ENCODE results near the gene MSANTD7. TPM values are rescaled to one million over a fixed set of nuclear protein-coding genes. Genes with fewer than 3 reads are reported as not detected.

Gene MSANTD7
- total and polyA plus RNA-seq, 8 donors = under 0.01 to 84.8 (median 8.0) TPM

- H3K4me3 ChIP-seq = no peak overlapping the region
- no peak overlapping the region for H3K27ac ChIP-seq
- H3K36me3 ChIP-seq = no peaks in the 10 kb centered on the region
- H3K9me3 ChIP-seq = no peaks in the 10 kb centered on the region
- 70 to 79% (median 73%) methylated on average over 6 of the region's 6 CpGs for WGBS, 5 donors
- H3K4me1 ChIP-seq = peaks cover 0 to 19% (median 1%) of the 10 kb centered on the region in 4 donors
- no peaks in the 10 kb centered on the region for H3K27me3 ChIP-seq
- DNase-seq = no peak
- intact Hi-C loops (cut with DNase I; ENCODE audit: low total_unique reads) = loop anchor here (10.0 kb wide), 2 partner anchors 287 to 317 kb away; no protein-coding TSS in a partner anchor
- TF ChIP-seq CTCF (IDR thresholded peaks at IDR 0.05) = no peak
- TF ChIP-seq EP300 (IDR thresholded peaks at IDR 0.05) = no peak
- no peak for TF ChIP-seq POLR2A (IDR thresholded peaks at IDR 0.05)
- no peak for TF ChIP-seq POLR2AphosphoS5 (IDR thresholded peaks at IDR 0.05)
Observed at GRCh38 chr10:14821635-14822375, 16.3 kb upstream of the MSANTD7 start.

GRCh38 chr10:14822879-14823755 lies 15.0 kb upstream of the MSANTD7 start:
- Histone ChIP-seq H3K4me3 (no peak overlapping the region), H3K27me3 (no peaks in the 10 kb centered on the region), H3K9me3 (no peaks in the 10 kb centered on the region), H3K27ac (no peak overlapping the region), H3K4me1 (peaks cover 0 to 19% (median 1%) of the 10 kb centered on the region in 4 donors), H3K36me3 (no peaks in the 10 kb centered on the region)
- intact Hi-C loops (cut with DNase I; ENCODE audit: low total_unique reads) = loop anchor here (10.0 kb wide), 2 partner anchors 288 to 318 kb away; no protein-coding TSS in a partner anchor
- WGBS, 5 donors = 26 to 34% (median 27%) methylated on average over 3 of the region's 3 CpGs
- peak; percentile 31 to 72 for DNase-seq
- TF ChIP-seq CTCF (IDR thresholded peaks at IDR 0.05) (peak in 3 of 7 experiments; percentile 29 to 60 (median 46)), EP300 (IDR thresholded peaks at IDR 0.05) (no peak), POLR2AphosphoS5 (IDR thresholded peaks at IDR 0.05) (no peak)

GRCh38 chr10:14823966-14824365 lies 14.1 kb upstream of the MSANTD7 start:
- Histone ChIP-seq H3K27ac (no peak overlapping the region), H3K4me1 (peaks cover 0 to 19% (median 1%) of the 10 kb centered on the region in 4 donors), H3K27me3 (no peaks in the 10 kb centered on the region), H3K4me3 (no peak overlapping the region), H3K9me3 (no peaks in the 10 kb centered on the region), H3K36me3 (no peaks in the 10 kb centered on the region)
- TF ChIP-seq CTCF (IDR thresholded peaks at IDR 0.05) = no peak
- no peak for TF ChIP-seq POLR2A (IDR thresholded peaks at IDR 0.05)
- TF ChIP-seq POLR2AphosphoS5 (IDR thresholded peaks at IDR 0.05) = no peak
- TF ChIP-seq EP300 (IDR thresholded peaks at IDR 0.05) = no peak
- intact Hi-C loops (cut with DNase I; ENCODE audit: low total_unique reads) = loop anchor here (10.0 kb wide), 2 partner anchors 289 to 319 kb away; no protein-coding TSS in a partner anchor
- no peak for DNase-seq
- WGBS, 5 donors = 79 to 94% (median 91%) methylated on average over 3 of the region's 3 CpGs

GRCh38 chr10:14826076-14826829 lies 11.9 kb upstream of the MSANTD7 start:
- H3K4me3 ChIP-seq = no peak overlapping the region
- intact Hi-C loops (cut with DNase I; ENCODE audit: low total_unique reads) = loop anchor here (10.0 kb wide), 2 partner anchors 291 to 321 kb away; no protein-coding TSS in a partner anchor
- no peak overlapping the region for H3K27ac ChIP-seq
- DNase-seq = no peak
- WGBS, 5 donors = 13 to 67% (median 55%) methylated on average over 1 of the region's 1 CpG
- TF ChIP-seq POLR2A (IDR thresholded peaks at IDR 0.05) (no peak), EP300 (IDR thresholded peaks at IDR 0.05) (no peak), CTCF (IDR thresholded peaks at IDR 0.05) (no peak), POLR2AphosphoS5 (IDR thresholded peaks at IDR 0.05) (no peak)
- no peaks in the 10 kb centered on the region for H3K36me3 ChIP-seq
- H3K9me3 ChIP-seq = no peaks in the 10 kb centered on the region
- H3K4me1 ChIP-seq = peaks cover 0 to 10% (median 1%) of the 10 kb centered on the region in 4 donors
- no peaks in the 10 kb centered on the region for H3K27me3 ChIP-seq

All from stomach (tissue), 9 donors.